H1 (cell line): Measurements from ENCODE around the gene PIGK. TPM values are rescaled to one million over a fixed set of nuclear protein-coding genes. Genes with fewer than 3 reads are reported as not detected.

Experiments used
- CTCF ChIA-PET: fragments of 300-600 bp; sonication (Branson Sonifier 250); formaldehyde crosslinking; loops from one replicate; lab custom pipeline; 2021; ENCODE audit not compliant: partially characterized antibody; lab: Charles Lee
- POLR2A ChIA-PET: fragments of 300-600 bp; sonication (Branson Sonifier 250); formaldehyde crosslinking; loops from one replicate; lab custom pipeline; 2021; ENCODE audit warnings: inconsistent platforms; ENCODE audit not compliant: partially characterized antibody; lab: Charles Lee
- DNase-seq, 2 experiments: peaks; one replicate each; pipeline versions ENCODE4 v3.0.0 to v3.0.0-alpha.2; 2010 to 2022; ENCODE audit warnings: low spot score in 2 of 2, low read depth in 1 of 2, mixed read lengths in 1 of 2
- FAIRE-seq: peaks from 2 replicates; lab custom pipeline; 2011; peaks lifted over from hg19 to GRCh38; lab: Jason Lieb, UNC
- H2AFZ ChIP-seq: 2 replicates; pipeline ENCODE4 v1.8.1; 2012; ENCODE audit warnings: low read length, inconsistent platforms
- H2AK5ac ChIP-seq: 2 replicates; pipeline ENCODE4 v1.6.1; 2013; ENCODE audit warnings: low read depth, low read length
- H2BK120ac ChIP-seq: replicated peaks from 2 replicates; pipeline ENCODE3; 2013; ENCODE audit warnings: low read depth, low read length, inconsistent platforms
- H2BK12ac ChIP-seq: 2 replicates; pipeline ENCODE4 v1.6.1; 2013; ENCODE audit warnings: low read depth, low read length
- H2BK15ac ChIP-seq: 2 replicates; pipeline ENCODE4 v1.6.1; 2013; ENCODE audit warnings: low read length
- H2BK20ac ChIP-seq: 2 replicates; pipeline ENCODE4 v1.6.1; 2013; ENCODE audit warnings: low read length
- H2BK5ac ChIP-seq: 2 replicates; pipeline ENCODE4 v1.6.1; 2013; ENCODE audit warnings: low read depth, low read length
- H3K14ac ChIP-seq: 2 replicates; pipeline ENCODE4 v1.6.1; 2013; ENCODE audit warnings: inconsistent platforms; ENCODE audit not compliant: insufficient read length
- H3K18ac ChIP-seq: 2 replicates; pipeline ENCODE4 v1.6.1; 2013; ENCODE audit warnings: low read length; ENCODE audit errors: extremely low read depth
- H3K23ac ChIP-seq: 2 replicates; pipeline ENCODE4 v1.6.1; 2013; ENCODE audit warnings: inconsistent platforms; ENCODE audit not compliant: insufficient read length
- H3K23me2 ChIP-seq: 2 replicates; pipeline ENCODE4 v1.6.1; 2013; ENCODE audit warnings: low read depth, low read length
- H3K27ac ChIP-seq: 2 replicates; pipeline ENCODE4 v1.6.1; 2011; ENCODE audit warnings: low read depth, low read length, inconsistent platforms
- H3K27me3 ChIP-seq, 4 experiments: replicated peaks in 1 of 4; 1 replicate in 1 of 4; 2 replicates in 3 of 4; pipeline versions ENCODE4 v1.6.1 to v1.8.1; 2011 to 2013; ENCODE audit warnings: low read length in 3 of 4, mild to moderate bottlenecking in 3 of 4, inconsistent platforms in 2 of 4, mixed read lengths in 2 of 4, moderate library complexity in 1 of 4; ENCODE audit not compliant: control insufficient read depth in 3 of 4, insufficient read depth in 3 of 4; ENCODE audit errors: extremely low read depth in 1 of 4
- H3K36me3 ChIP-seq, 4 experiments: 2 replicates each; pipeline versions ENCODE4 v1.6.1 to v1.8.1; 2011 to 2013; ENCODE audit warnings: mild to moderate bottlenecking in 4 of 4, low read length in 3 of 4, moderate library complexity in 2 of 4, control low read depth in 1 of 4, inconsistent platforms in 1 of 4; ENCODE audit not compliant: insufficient read depth in 4 of 4, control insufficient read depth in 2 of 4
- H3K4ac ChIP-seq: replicated peaks from 2 replicates; pipeline ENCODE3; 2013; ENCODE audit warnings: low read length, low read depth, mixed read lengths, inconsistent platforms; ENCODE audit not compliant: insufficient read length
- H3K4me1 ChIP-seq, 4 experiments: replicated peaks in 1 of 4; 1 replicate in 1 of 4; 2 replicates in 3 of 4; pipeline versions ENCODE4 v1.6.1 to v1.8.1; 2011 to 2013; ENCODE audit warnings: low read length in 3 of 4, inconsistent platforms in 2 of 4, mixed read lengths in 1 of 4; ENCODE audit not compliant: insufficient read depth in 4 of 4, control insufficient read depth in 3 of 4
- H3K4me2 ChIP-seq, 2 experiments: 2 replicates each; pipeline versions ENCODE4 v1.6.1 to v1.8.1; 2011 to 2013; ENCODE audit warnings: low read depth in 2 of 2, low read length in 2 of 2, control low read depth in 1 of 2, inconsistent platforms in 1 of 2, mild to moderate bottlenecking in 1 of 2; ENCODE audit not compliant: insufficient read depth in 1 of 2
- H3K4me3 ChIP-seq, 4 experiments: fragments of 200-600, 300-600 bp in 1 of 4; sonication (generic), shearing (Covaris generic), sonication (Bioruptor Twin) in 1 of 4; 2 replicates each; pipeline versions ENCODE4 v1.5.1 to v1.8.1; 2011 to 2016; ENCODE audit warnings: low read length in 4 of 4, low read depth in 3 of 4, control low read depth in 2 of 4, inconsistent platforms in 2 of 4, mild to moderate bottlenecking in 2 of 4, mixed read lengths in 1 of 4, moderate library complexity in 1 of 4; ENCODE audit not compliant: insufficient read depth in 2 of 4; ENCODE audit errors: extremely low read depth in 1 of 4
- H3K56ac ChIP-seq: replicated peaks from 2 replicates; pipeline ENCODE3; 2013; ENCODE audit warnings: low read depth, mild to moderate bottlenecking, mixed read lengths, low read length, inconsistent platforms; ENCODE audit not compliant: insufficient read length
- H3K79me1 ChIP-seq: 2 replicates; pipeline ENCODE4 v1.6.1; 2013; ENCODE audit warnings: low read depth, low read length, control low read depth
- H3K79me2 ChIP-seq, 2 experiments: 2 replicates each; pipeline versions ENCODE4 v1.6.1 to v1.8.1; 2012 to 2013; ENCODE audit warnings: low read length in 2 of 2, mild to moderate bottlenecking in 2 of 2, inconsistent platforms in 1 of 2; ENCODE audit not compliant: insufficient read depth in 2 of 2, control insufficient read depth in 1 of 2
- H3K9ac ChIP-seq, 4 experiments: replicated peaks in 1 of 4; 1 replicate in 1 of 4; 2 replicates in 3 of 4; pipeline versions ENCODE4 v1.6.1 to v1.8.1; 2011 to 2013; ENCODE audit warnings: low read depth in 3 of 4, low read length in 3 of 4, control low read depth in 2 of 4, mild to moderate bottlenecking in 2 of 4, moderate library complexity in 2 of 4, inconsistent platforms in 1 of 4; ENCODE audit errors: extremely low read depth in 1 of 4
- H3K9me3 ChIP-seq, 2 experiments: 2 replicates each; pipeline versions ENCODE4 v1.6.1 to v1.8.1; 2012 to 2013; ENCODE audit warnings: mild to moderate bottlenecking in 2 of 2, moderate library complexity in 2 of 2, control low read depth in 1 of 2, inconsistent platforms in 1 of 2, low read depth in 1 of 2, low read length in 1 of 2, mixed read lengths in 1 of 2; ENCODE audit not compliant: insufficient read depth in 2 of 2
- H4K20me1 ChIP-seq, 2 experiments: replicated peaks in 1 of 2; 2 replicates each; pipeline versions ENCODE3 to v1.8.1; 2011 to 2013; ENCODE audit warnings: inconsistent platforms in 2 of 2, low read length in 2 of 2, mild to moderate bottlenecking in 1 of 2; ENCODE audit not compliant: insufficient read depth in 2 of 2, control insufficient read depth in 1 of 2
- H4K5ac ChIP-seq: 2 replicates; pipeline ENCODE4 v1.6.1; 2013; ENCODE audit warnings: low read length, low read depth, mixed read lengths, inconsistent platforms; ENCODE audit not compliant: insufficient read length
- H4K8ac ChIP-seq: 2 replicates; pipeline ENCODE4 v1.8.0; 2013; ENCODE audit warnings: mild to moderate bottlenecking, moderate library complexity, low read length, inconsistent platforms; ENCODE audit not compliant: insufficient read depth; ENCODE audit errors: extremely low read depth
- H4K91ac ChIP-seq: replicated peaks from 2 replicates; pipeline ENCODE3; 2013; ENCODE audit warnings: low read length, mixed read lengths, inconsistent platforms; ENCODE audit not compliant: insufficient read length
- CREB1 ChIP-seq: IDR thresholded peaks from 2 replicates; pipeline ENCODE4 v1.6.1; 2012; ENCODE audit warnings: inconsistent platforms
- EP300 ChIP-seq, 2 experiments: IDR thresholded peaks; 1 replicate in 1 of 2; 2 replicates in 1 of 2; pipeline ENCODE4 v1.6.1; 2011 to 2012; ENCODE audit warnings: low read depth in 2 of 2, low read length in 2 of 2, mild to moderate bottlenecking in 2 of 2, borderline replicate concordance in 1 of 2, inconsistent platforms in 1 of 2, moderate library complexity in 1 of 2
- RNF2 ChIP-seq: fragments of 200-900, 300-1000 bp; sonication (generic); IDR thresholded peaks from 2 replicates; pipeline ENCODE4 v1.7.1; 2016; ENCODE audit warnings: borderline replicate concordance, low read depth, mild to moderate bottlenecking, antibody characterized with exemption, low read length; ENCODE audit not compliant: poor library complexity, severe bottlenecking; ENCODE audit errors: missing control alignments
- WGBS, 2 experiments: shearing (Covaris generic) in 1 of 2; methylation state at CpG; one replicate each; pipeline versions ENCODE4 v1.1.6 to v1.1.7; 2013 to 2015; ENCODE audit warnings: low lambda C conversion rate in 2 of 2, mixed read lengths in 2 of 2, inconsistent platforms in 1 of 2, low coverage in 1 of 2, missing lambda C conversion rate in 1 of 2; ENCODE audit not compliant: insufficient replicate concordance in 2 of 2, insufficient coverage in 1 of 2, insufficient read length in 1 of 2; ENCODE audit errors: extremely low coverage in 1 of 2, missing lambda C conversion rate in 1 of 2; 5-methylcytosine and 5-hydroxymethylcytosine counted together
- polyA plus RNA-seq, 7 experiments: library from polyadenylated mRNA; depleted of rRNA in 3 of 7; stranded (reverse) in 5 of 7; unstranded in 2 of 7; fragments of >200 nt in 5 of 7; fragments of 200-250 nt in 2 of 7; gene quantifications; 1 replicate in 5 of 7; 2 replicates in 1 of 7; 4 replicates in 1 of 7; pipeline versions ENCODE4 v1.2.1 to v1.2.3, GENCODE V29; 2011 to 2013; ENCODE audit warnings: missing spikeins in 2 of 7, mixed read lengths in 2 of 7
- total RNA-seq: library from RNA; stranded (reverse); fragmentation: NEBNext Ultra II Directional; extraction: Animal tissue kit (Norgen Biotek cat#: 25700); gene quantifications from 2 replicates; pipeline ENCODE4 v1.2.1, GENCODE V29; 2021

The PIGK gene
- total and polyA plus RNA-seq, 2 of the 8 experiments (the other 6 are each of a cell fraction or from before 2014, with no cell fraction given): 5.6 to 23.2 TPM

DNA sequence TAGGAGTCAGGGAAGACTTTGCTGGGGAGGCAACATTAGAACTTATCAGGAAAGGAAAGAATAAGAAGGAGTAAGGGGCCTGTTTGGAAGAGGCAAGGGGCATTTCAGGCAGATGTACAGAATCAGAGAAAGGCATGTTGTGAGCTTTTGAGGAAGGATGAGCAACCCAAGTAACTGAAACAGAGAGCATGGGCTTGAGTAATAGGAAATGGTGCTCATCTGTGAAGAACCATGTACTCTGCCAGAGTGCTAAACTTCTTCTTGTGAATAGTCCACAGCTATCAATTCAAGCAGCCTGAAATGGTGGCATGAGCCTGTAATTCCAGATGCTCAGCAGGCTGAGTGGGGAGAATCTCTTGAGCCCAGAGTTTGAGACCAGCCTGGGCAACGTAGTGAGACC is 19.2 kb upstream of the PIGK start:
- Histone ChIP-seq H2AK5ac (no peak overlapping the region), H2BK12ac (no peak overlapping the region), H3K4me1 (no peaks in the 10 kb centered on the region), H3K36me3 (no peaks in the 10 kb centered on the region), H2BK15ac (no peak overlapping the region), H4K20me1 (no peaks in the 10 kb centered on the region), H4K8ac (no peak overlapping the region), H3K79me1 (no peaks in the 10 kb centered on the region), H3K56ac (no peak overlapping the region), H3K14ac (no peak overlapping the region), H3K4ac (no peak overlapping the region), H2AFZ (no peak overlapping the region), H3K9me3 (peaks cover 0 to 3% of the 10 kb centered on the region in 2 experiments; a peak in 1 of 4 replicates), H3K9ac (no peak overlapping the region), H3K79me2 (no peaks in the 10 kb centered on the region), H3K4me2 (no peak overlapping the region), H3K27ac (no peak overlapping the region), H3K27me3 (no peaks in the 10 kb centered on the region), H3K4me3 (no peak overlapping the region), H2BK20ac (no peak overlapping the region), H3K23ac (no peak overlapping the region), H3K23me2 (no peaks in the 10 kb centered on the region), H4K91ac (no peak overlapping the region), H3K18ac (no peak overlapping the region), H2BK120ac (no peak overlapping the region), H4K5ac (no peak overlapping the region), H2BK5ac (no peak overlapping the region)
- CTCF ChIA-PET: interaction anchor here (0.9 to 1.2 kb wide), 3 partner anchors 9 to 211 kb away, joined by 3 read pairs; no protein-coding TSS in a partner anchor
- DNase-seq (no peak), FAIRE-seq (no peak)
- POLR2A ChIA-PET: interaction anchor here (0.7 to 1.0 kb wide), 2 partner anchors 19 to 206 kb away, joined by 4 read pairs; partner anchors contain the start of gene PIGK
- TF ChIP-seq EP300 (IDR thresholded peaks at IDR 0.05; ENCODE audit: borderline replicate concordance in 1 of 2, low read depth in 2 of 2, low read length in 2 of 2): no peak
- TF ChIP-seq CREB1: no peak
- TF ChIP-seq RNF2: no peak
- WGBS, 2 experiments: 100% methylated on average over 1 of the region's 1 CpG; no CpG with 5 or more reads in 1 of the 2 experiments
